ENCODE data around the gene ACOD1. TPM values are rescaled to one million over a fixed set of nuclear protein-coding genes. Genes with fewer than 3 reads are reported as not detected.

Gene ACOD1
- total and polyA plus RNA-seq, 10 of the 15 experiments (the other 5 are each of a cell fraction or from before 2014, with no cell fraction given) = not detected

DNA sequence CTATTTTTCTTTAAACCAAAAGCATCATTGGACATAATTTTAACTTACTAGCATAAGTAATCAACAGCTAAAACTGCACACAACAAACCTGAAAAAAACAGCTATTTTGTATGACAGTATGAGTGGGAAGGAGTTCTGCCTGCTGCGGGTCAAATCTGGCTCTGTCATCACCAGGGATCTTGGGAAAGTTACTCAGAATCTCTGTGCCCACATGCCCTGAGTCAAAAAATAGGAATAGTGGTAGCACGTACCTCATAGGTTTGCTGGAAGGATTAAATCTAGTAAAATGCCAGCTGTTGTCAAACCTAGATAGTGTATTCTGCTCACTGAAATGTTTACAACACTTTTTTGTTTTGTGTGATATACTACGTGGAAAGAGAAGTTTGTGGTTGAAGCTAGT, 44.7 kb downstream of the ACOD1 start:
- 2% methylated on average over 3 of the region's 3 CpGs for WGBS (ENCODE audit: insufficient coverage, insufficient replicate concordance, low lambda C conversion rate, missing lambda C conversion rate)
- no TSS peak for BruUV-seq (replicated peaks)
- Histone ChIP-seq H2AFZ (ENCODE audit: control insufficient read depth, low read depth, low read length) (peak overlapping the region; percentile 61; the same call in 1 of the 2 replicates), H3K4me2 (ENCODE audit: control insufficient read depth, insufficient read depth) (peak overlapping the region; percentile 96), H3K27ac (ENCODE audit: control insufficient read depth, insufficient read depth) (peak overlapping the region; percentile 54), H3K27me3 (replicated peaks in 1 of 2; ENCODE audit: control insufficient read depth in 2 of 2, insufficient read depth in 2 of 2, low read length in 1 of 2) (no peaks in the 10 kb centered on the region), H3K9me3 (replicated peaks; ENCODE audit: control insufficient read depth, insufficient read depth, low read length) (no peaks in the 10 kb centered on the region), H3K9ac (ENCODE audit: control insufficient read depth, insufficient read depth, low read length) (peak overlapping the region; percentile 96), H3K79me2 (ENCODE audit: control insufficient read depth, insufficient read depth, low read length) (peaks cover 22% of the 10 kb centered on the region), H3K4me3 (peak overlapping the region; percentile 90), H3K36me3 (ENCODE audit: control insufficient read depth in 2 of 2, insufficient read depth in 2 of 2, low read length in 1 of 2) (peaks cover 0 to 10% of the 10 kb centered on the region in 2 experiments; a peak in 2 of 4 replicates), H4K20me1 (ENCODE audit: control insufficient read depth, insufficient read depth) (no peaks in the 10 kb centered on the region), H3K4me1 (ENCODE audit: control insufficient read depth, insufficient read depth, low read length) (peaks cover 7% of the 10 kb centered on the region)
- intact Hi-C loops (cut with micrococcal nuclease; ENCODE audit: unreplicated experiment) (loop anchor here (2.0 to 5.0 kb wide), 2 partner anchors 32 to 509 kb away; no protein-coding TSS in a partner anchor), in situ Hi-C loops (cut with MboI) (loop anchor here (10.0 kb wide), 1 partner anchor 722 kb away; no protein-coding TSS in a partner anchor)
- ATAC-seq = no peak
- ChIA-PET SMC1A (ENCODE audit: uncharacterized antibody, unreplicated experiment) (interaction anchor here (1.0 to 2.3 kb wide), 10 partner anchors 8 to 63 kb away, joined by 3 to 12 read pairs (median 6); no protein-coding TSS in a partner anchor), RAD21 (ENCODE audit: unreplicated experiment) (interaction anchor here (1.0 to 2.2 kb wide), 5 partner anchors 8 to 35 kb away, joined by 3 to 10 read pairs (median 5); partner anchors contain the start of gene FBXL3), POLR2A (interaction anchor here (0.6 to 5.3 kb wide), 7 partner anchors 8 to 547 kb away, joined by 3 to 27 read pairs (median 3); partner anchors contain the start of gene FBXL3), CTCF (interaction anchor here (0.5 to 4.7 kb wide), 6 partner anchors 10 to 38 kb away, joined by 3 to 47 read pairs (median 6); no protein-coding TSS in a partner anchor)
- no peak for FAIRE-seq
- TF ChIP-seq LARP7 (IDR thresholded peaks at IDR 0.05) (no peak), HDGF (IDR thresholded peaks at IDR 0.05) (no peak), SPI1 (IDR thresholded peaks at IDR 0.05; ENCODE audit: borderline replicate concordance, insufficient read depth, low read depth, low read length) (no peak), CBFB (IDR thresholded peaks at IDR 0.05; ENCODE audit: low read depth) (no peak), NR2F1 (conservative IDR thresholded peaks at IDR 0.05) (no peak), POLR2AphosphoS2 (IDR thresholded peaks at IDR 0.05; ENCODE audit: low read depth, low read length) (no peak), GATAD2B (conservative IDR thresholded peaks at IDR 0.05; ENCODE audit: low read depth) (no peak)
- DNase-seq (ENCODE audit: low read depth, low spot score) = no peak

Measured in GM12878 (cell line).